ENCODE measurements around the gene TYMP.
A peak's percentile ranks its signal among the peaks of the same experiment; 100 is the strongest.
"Not testable (repeated sequence)": the region's sequence is repeated elsewhere in the genome, so short reads cannot be mapped to it uniquely, and the experiment has no call there.

Gene TYMP

DNA sequence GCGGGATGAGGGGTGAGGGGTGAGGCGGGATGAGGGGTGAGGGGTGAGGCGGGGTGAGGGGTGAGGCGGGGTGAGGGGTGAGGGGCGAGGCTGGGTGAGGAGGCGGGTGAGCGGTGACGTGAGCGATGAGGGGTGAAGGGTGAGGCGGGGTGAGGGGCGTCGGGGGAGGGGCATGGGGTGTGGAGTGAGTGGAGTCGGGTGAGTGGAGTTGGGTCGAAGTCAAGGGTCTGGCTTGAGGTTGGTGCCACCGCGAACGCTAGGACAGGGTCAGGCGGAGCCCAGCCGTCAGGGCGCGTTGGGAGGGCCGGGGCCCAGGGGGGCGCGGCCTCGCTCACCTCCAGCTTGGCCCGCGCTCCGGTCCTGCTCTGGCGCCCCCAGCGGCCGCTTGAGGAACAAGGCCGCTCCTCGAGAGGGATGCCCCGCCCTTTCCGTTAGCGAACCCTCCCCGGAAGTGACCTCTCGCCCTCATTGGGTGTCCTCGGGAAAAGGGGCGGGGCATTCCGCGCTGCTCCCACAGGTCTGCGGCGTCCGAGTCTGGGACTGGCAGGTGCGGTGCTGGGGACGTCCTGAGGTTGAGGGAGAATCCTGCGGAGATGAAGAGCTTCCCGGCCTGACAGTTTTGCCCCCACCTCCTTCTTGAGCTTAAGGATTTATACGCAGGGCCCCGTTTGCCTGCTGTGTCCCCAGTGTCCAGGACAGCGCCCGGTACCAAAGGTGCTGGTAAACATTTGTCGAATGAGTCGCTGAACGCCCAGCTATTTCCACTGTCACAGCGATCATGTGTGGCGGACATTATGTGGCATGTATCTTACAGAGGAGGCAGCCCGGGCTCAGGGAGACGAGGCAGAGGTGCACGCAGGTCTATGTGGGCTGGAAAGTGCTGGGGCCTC is 33.0 kb upstream of the TYMP start, which contains the start of gene SYCE3:
SYCE3 (minus strand) TSS at position 397 of the 890 bp plus-strand sequence. CDS start 6,514 bp downstream, outside the sequence.
- peak; percentile 93 for DNase-seq (ENCODE audit: low spot score)

- DNase-seq (ENCODE audit: low spot score): peak; percentile 27
Observed at GRCh38 chr22:50561401-50562358, 31.9 kb upstream of the TYMP start.

DNA sequence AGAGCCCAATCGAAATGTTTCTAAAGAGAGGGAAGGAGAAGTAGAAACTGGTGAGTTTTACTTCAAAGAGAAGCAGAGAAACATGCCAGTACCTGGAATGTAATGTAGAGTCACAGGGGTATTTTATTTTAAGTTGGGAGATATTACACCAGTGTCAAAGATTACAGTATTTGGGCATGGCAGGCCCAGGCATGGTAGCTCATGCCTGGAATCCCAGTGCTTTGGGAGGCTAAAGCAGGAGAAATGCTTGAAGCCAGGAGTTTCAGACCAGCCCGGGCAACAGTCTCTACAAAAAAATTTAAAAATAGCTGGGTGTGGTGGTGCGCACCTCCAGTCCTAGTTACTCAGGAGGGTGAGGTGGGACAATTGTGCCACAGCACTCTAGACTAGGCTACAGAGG is 30.2 kb upstream of the TYMP start:
- no peak for DNase-seq (ENCODE audit: low spot score)

- DNase-seq (ENCODE audit: low spot score): no peak
Observed at GRCh38 chr22:50556703-50557102, 26.9 kb upstream of the TYMP start.

- DNase-seq (ENCODE audit: low spot score): no peak
Observed at GRCh38 chr22:50553310-50553709, 23.5 kb upstream of the TYMP start.

DNA sequence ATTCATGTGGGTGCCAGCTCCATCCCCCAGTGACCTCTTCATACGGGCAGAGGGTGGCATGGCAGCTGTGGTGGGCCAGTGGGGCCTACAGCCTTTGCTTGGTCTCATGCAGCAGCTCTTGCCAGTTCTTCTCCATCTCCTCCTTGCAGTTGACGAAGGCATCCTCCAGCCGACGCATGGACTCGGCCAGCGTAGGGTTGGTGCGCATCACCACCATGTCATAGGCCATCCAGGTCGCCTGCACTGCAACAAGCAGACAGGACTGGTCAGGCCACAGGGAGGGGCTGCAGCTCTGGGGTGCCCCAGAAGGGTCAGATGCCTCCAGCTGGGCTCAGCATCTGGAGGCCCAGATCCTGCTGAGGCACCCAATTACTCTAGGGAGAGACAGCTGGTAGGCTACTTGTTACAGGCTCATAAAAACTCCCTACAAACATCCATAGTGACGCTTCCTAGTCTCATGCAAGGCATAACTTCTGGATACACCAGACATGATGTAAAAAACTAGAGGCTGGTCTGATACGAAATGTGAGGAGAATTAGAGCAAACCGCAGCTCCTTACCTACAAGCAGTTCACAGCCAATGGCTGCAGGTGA is 21.4 kb upstream of the TYMP start:
- no peak for DNase-seq (ENCODE audit: low spot score)

- DNase-seq (ENCODE audit: low spot score): no peak
Observed at GRCh38 chr22:50550395-50550794, 20.6 kb upstream of the TYMP start.

DNA sequence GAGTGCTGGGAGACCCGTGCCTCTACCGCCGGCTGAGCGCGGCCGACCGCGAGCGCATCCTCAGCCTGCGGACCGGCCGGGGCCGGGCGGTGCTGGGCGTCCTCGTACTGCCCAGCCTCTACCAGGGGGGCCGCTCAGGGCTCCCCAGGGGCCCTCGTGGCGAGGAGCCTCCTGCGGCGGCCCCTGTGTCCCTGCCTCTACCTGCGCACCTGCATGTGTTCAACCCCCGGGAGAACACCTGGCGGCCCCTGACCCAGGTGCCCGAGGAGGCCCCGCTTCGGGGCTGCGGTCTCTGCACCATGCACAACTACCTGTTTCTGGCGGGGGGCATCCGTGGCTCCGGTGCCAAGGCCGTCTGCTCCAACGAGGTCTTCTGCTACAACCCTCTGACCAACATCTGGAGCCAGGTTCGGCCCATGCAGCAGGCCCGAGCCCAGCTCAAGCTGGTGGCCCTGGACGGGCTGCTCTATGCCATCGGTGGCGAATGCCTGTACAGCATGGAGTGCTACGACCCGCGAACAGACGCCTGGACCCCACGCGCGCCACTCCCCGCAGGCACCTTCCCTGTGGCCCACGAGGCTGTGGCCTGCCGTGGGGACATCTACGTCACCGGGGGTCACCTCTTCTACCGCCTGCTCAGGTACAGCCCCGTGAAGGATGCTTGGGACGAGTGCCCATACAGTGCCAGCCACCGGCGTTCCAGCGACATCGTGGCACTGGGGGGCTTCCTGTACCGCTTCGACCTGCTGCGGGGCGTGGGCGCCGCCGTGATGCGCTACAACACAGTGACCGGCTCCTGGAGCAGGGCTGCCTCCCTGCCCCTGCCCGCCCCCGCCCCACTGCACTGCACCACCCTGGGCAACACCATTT is 19.3 kb upstream of the TYMP start:
- no peak for DNase-seq (ENCODE audit: low spot score)

DNA sequence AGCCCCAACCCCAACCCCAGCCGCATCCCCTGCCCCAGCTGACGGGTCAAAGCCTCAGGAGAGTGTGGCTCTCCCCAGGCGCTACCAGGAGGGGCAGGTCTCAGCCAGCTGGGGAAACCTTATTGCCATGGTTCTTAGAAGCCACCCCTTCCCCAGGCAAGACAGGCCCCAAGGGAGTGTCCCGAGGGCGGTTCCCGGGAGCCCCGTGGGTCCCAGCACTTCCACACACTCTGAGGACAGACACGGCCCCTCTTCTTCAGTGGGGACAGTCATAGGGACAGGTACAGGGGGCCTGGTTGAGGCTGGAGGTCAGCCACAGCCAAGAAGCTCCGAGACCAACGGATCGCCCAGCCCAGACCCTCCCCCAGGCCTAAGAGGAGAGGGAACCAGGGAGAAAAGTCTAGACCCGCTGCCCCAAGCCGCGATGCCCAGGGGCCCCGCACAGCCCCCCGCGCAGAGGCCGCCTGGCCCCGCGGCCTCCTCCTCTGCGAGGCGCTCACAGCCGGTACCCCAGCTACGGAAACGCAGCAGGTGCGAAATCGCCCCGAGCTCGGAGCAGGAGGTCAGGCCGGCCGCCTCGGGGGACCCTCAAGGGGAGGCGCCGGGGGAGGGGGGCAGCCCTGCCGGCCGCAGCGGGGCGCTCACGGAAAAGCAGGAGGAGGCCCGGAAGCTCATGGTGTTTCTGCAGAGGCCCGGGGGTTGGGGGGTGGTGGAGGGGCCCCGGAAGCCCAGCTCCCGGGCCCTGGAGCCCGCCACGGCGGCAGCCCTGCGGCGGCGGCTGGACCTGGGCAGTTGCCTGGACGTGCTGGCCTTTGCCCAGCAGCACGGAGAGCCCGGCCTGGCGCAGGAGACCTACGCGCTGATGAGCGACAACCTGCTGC is 18.5 kb upstream of the TYMP start:
- DNase-seq (ENCODE audit: low spot score): no peak

GRCh38 chr22:50547263-50547985 is 17.6 kb upstream of the TYMP start:
- DNase-seq (ENCODE audit: low spot score): no peak

DNA sequence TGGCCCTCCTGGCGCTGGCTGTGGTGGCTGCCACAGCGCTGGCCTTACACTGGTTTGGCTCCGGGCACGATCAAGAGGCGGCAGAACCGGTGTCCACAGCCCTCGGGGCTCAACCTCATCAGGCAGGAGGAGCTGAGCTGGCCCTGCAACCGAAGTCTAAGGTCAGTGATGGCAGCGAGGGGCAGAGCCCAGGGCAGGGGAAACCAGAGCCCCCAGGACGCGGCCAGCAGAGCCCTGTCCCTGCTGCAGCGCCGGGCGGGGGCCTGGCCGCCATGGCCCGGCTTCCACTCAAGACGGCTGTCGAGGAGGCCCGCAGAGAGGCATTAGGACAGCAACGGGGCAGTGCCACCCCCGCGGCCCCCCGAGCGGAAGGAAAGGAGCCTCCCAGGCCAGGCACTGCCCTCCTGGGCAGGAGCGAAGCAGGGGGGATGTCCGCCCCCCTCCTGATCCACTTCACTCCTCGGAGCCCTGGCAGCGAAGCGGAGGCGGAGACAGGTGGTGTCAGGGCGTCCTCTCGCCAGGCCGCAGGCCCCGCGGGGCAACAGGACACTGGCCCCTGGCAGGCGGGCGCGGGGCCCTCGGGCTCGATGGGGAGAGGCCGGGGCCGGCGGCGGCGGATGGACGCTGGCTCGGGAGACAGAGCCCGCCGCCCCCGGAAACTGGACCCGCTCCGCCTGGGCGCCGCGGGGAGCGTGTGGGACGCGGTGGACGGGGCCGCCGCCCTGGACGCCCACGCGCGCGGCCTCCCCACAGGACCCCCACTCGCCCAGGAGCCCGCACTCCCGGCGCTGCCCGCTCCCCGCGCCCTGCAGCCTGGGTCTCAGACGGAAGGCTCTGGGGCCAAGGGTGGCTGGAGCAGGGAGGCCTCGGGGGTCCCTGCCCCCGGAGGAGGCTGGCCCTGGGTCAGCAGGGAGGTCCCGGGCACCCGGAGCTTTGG is 16.8 kb upstream of the TYMP start:
- DNase-seq (ENCODE audit: low spot score): no peak

DNA sequence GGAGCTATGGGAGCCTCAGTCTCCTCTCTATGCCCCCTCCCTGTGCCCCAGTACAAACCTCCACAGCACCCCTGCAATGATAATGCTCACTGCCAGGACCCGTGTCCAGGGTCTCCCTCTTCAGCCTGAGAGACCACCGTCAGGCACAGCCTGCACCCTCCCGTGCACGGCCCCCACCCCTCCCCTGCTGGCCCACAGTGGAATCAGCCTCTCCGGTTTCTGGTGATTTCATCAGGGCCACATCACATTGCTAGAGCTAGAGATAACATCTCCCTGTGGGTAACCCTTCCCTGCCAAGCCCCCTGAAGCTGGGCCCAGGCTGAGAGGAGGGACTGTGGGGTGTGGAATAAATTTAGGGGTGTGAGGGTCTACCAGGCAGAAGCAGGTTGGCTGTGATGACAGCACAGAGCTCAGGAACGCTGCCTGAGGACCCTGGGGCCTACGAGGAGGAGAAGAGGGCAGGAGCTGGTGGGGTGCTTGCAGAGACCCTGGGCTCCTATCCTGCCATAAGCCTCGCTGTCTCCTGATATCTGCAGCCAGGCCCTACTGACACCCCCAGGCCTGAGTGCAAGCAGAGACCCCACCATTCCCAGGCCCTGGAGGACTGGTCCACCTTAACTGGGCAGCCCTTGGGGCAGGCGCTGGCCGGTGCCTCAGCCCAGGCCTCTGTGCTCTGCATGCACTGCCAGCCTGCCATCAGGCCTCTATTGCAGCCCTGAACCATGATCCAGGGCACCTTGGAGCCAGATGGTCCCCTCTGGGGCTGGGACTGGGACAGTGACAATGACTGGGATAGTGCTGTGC is 15.9 kb upstream of the TYMP start, which contains the start of gene KLHDC7B:
KLHDC7B (plus strand) TSS at position 378 of the 804 bp plus-strand sequence; CDS start at position 723, 345 bp downstream.
- peak; percentile 50 for DNase-seq (ENCODE audit: low spot score)

DNA sequence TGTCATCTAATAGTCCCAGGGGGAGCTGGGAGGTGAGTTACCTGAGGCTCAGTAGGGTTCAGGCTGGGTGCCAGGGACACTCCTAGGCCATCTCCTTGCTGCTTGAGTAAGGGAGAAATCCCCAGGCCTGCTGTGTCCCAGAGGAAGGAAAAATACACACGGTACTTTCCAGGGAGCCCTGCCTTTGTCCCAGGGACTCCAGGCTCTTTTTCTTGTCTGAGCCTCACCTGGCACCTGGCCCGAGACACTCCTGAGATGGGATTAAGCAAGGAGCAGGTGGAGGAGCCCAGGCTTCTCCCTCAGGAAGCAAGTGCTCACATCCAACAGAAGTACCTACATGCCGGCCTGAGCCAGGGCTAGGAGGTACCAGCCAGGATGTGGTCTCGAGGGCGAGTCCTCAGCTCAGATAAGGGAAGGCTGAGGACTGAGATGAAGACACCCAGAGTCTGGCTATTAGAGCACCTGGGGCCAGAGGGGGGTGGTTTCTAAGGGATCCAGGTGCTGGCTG is 15.0 kb upstream of the TYMP start:
- DNase-seq (ENCODE audit: low spot score): no peak

GRCh38 chr22:50544078-50544745 is 14.4 kb upstream of the TYMP start:
- DNase-seq (ENCODE audit: low spot score): no peak

- DNase-seq (ENCODE audit: low spot score): no peak
Observed at GRCh38 chr22:50542416-50542927, 12.7 kb upstream of the TYMP start.

- DNase-seq (ENCODE audit: low spot score): not testable (repeated sequence)
Observed at GRCh38 chr22:50541667-50542026, 11.8 kb upstream of the TYMP start.
